ENCODE measurements around the gene TBXA2R. TPM values are rescaled to one million over a fixed set of nuclear protein-coding genes. Genes with fewer than 3 reads are reported as not detected.
A peak's percentile ranks its signal among the peaks of the same experiment; 100 is the strongest.

TBXA2R gene
- total RNA-seq, 1 donor from 2014 or later, result 0.39 TPM

DNA sequence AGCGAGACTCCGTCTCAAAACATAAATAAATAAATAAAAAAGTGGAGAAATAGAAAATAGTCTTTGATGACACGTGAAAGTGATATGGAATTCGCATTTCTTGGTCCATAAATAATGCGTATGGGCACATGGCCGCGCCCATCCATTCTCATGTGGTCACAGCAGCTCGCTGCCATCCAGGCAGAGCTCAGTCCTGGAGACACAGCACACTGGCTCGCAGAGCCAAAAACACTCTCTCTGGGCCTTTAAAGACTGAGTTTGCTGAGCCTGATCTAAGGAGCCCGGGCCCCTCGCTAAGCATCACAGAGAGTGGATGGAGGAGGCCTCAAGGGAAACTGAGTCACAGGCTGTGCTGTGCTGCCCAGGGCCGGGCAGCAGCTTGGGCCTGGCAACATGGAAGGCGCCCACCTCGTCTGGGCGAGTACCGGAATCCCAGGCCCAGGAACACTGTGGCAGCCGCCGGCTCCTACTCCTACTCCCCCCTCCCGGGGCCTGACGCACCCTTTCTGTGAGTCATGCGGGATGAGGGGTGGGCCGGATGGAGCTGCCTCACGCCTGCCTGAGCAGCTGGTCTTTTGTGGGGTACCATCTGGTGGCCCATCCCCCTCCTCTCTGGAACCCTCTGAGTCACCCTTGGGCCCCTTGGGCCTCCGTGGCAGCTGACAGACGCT, 48.9 kb upstream of the TBXA2R start:
- H3K9me3 ChIP-seq (ENCODE audit: insufficient read depth, low read depth, low read length), result peaks cover 3% of the 10 kb centered on the region
- H3K4me3 ChIP-seq (ENCODE audit: insufficient read depth, low read depth, low read length), result no peak overlapping the region
- no peaks in the 10 kb centered on the region for H3K36me3 ChIP-seq (ENCODE audit: insufficient read depth, low read length)
- Mint-ChIP-seq H3K27ac (ENCODE audit: unreplicated experiment) (peak overlapping the region; percentile 77), H3K9me3 (ENCODE audit: unreplicated experiment) (no peaks in the 10 kb centered on the region), H3K27me3 (ENCODE audit: low read depth, unreplicated experiment) (no peaks in the 10 kb centered on the region), H3K4me1 (ENCODE audit: low read depth, unreplicated experiment) (no peaks in the 10 kb centered on the region), H3K36me3 (ENCODE audit: low read depth, unreplicated experiment) (peaks cover 20% of the 10 kb centered on the region), H3K4me3 (ENCODE audit: unreplicated experiment) (no peak overlapping the region)
- H3K4me2 ChIP-seq (ENCODE audit: low read length), result peak overlapping the region; percentile 65
- peak; percentile 91 for DNase-seq (ENCODE audit: low read depth)
- H3K27ac ChIP-seq (ENCODE audit: low read depth, low read length), result peak overlapping the region; percentile 91
- no peak for FAIRE-seq
- no peaks in the 10 kb centered on the region for H3K79me2 ChIP-seq (ENCODE audit: insufficient read depth, low read length)
- H4K20me1 ChIP-seq (ENCODE audit: insufficient read depth, low read length), result peaks cover 2% of the 10 kb centered on the region
- no peak for TF ChIP-seq CTCF (IDR thresholded peaks at IDR 0.05; ENCODE audit: insufficient read depth, low read depth, low read length)
- no peak for TF ChIP-seq EZH2 (IDR thresholded peaks at IDR 0.05; ENCODE audit: insufficient read depth, low read length)
- peak overlapping the region; percentile 83 for H2AFZ ChIP-seq (ENCODE audit: low read depth, low read length)
- H3K4me1 ChIP-seq (ENCODE audit: insufficient read depth, low read length), result peaks cover 14% of the 10 kb centered on the region
- H3K27me3 ChIP-seq (ENCODE audit: insufficient read depth, low read length), result no peaks in the 10 kb centered on the region
- H3K9ac ChIP-seq (ENCODE audit: low read length), result peak overlapping the region; percentile 89

DNA sequence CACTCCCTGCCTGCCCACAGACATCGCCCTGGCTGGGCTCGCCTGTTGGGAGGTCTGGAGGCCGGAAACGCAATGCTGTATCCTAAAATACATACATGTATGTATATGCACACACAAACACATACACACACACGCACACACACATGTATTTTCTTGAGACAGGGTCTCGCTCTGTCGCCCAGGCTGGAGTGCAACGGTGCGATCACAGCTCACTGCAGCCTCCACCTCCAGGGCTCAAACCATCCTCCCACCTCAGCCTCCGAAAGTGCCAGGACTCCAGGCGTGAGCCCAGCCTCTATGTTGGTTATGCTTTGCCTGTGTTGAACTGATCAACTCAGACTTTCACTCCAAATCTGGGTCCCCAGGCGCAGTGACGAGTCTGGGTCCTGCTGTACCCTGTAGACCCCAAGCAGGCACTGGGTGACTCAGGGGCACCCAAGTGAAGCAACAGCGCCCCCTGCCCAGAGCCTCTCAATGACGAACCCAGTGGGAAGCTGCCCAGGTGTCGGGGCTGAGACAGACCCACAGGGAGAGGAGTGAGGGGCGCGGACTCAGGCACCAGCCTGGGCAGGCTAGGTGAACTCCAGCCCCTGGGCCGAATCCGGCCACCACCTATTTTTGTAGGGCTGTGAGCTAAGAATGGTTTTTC, 47.3 kb upstream of the TBXA2R start:
- Histone ChIP-seq H2AFZ (ENCODE audit: low read depth, low read length) (no peak overlapping the region), H3K36me3 (ENCODE audit: insufficient read depth, low read length) (no peaks in the 10 kb centered on the region), H3K27me3 (ENCODE audit: insufficient read depth, low read length) (no peaks in the 10 kb centered on the region), H3K79me2 (ENCODE audit: insufficient read depth, low read length) (no peaks in the 10 kb centered on the region), H3K27ac (ENCODE audit: low read depth, low read length) (no peak overlapping the region), H3K4me2 (ENCODE audit: low read length) (no peak overlapping the region), H3K9me3 (ENCODE audit: insufficient read depth, low read depth, low read length) (peaks cover 3% of the 10 kb centered on the region), H3K4me3 (ENCODE audit: insufficient read depth, low read depth, low read length) (no peak overlapping the region), H3K9ac (ENCODE audit: low read length) (no peak overlapping the region), H4K20me1 (ENCODE audit: insufficient read depth, low read length) (no peaks in the 10 kb centered on the region), H3K4me1 (ENCODE audit: insufficient read depth, low read length) (peaks cover 14% of the 10 kb centered on the region)
- peaks cover 18% of the 10 kb centered on the region for H3K36me3 Mint-ChIP-seq (ENCODE audit: low read depth, unreplicated experiment)
- no peak overlapping the region for H3K4me3 Mint-ChIP-seq (ENCODE audit: unreplicated experiment)
- no peak for DNase-seq (ENCODE audit: low read depth)
- no peaks in the 10 kb centered on the region for H3K27me3 Mint-ChIP-seq (ENCODE audit: low read depth, unreplicated experiment)
- FAIRE-seq, result no peak
- no peak for TF ChIP-seq CTCF (IDR thresholded peaks at IDR 0.05; ENCODE audit: insufficient read depth, low read depth, low read length)
- TF ChIP-seq EZH2 (IDR thresholded peaks at IDR 0.05; ENCODE audit: insufficient read depth, low read length), result no peak
- H3K9me3 Mint-ChIP-seq (ENCODE audit: unreplicated experiment), result no peaks in the 10 kb centered on the region
- no peak overlapping the region for H3K27ac Mint-ChIP-seq (ENCODE audit: unreplicated experiment)
- H3K4me1 Mint-ChIP-seq (ENCODE audit: low read depth, unreplicated experiment), result no peaks in the 10 kb centered on the region

Measured in astrocyte (in vitro differentiated cells and primary cell).